Ammon's horn (tissue), 1 donor: ENCODE data around the gene CSGALNACT2.

Source experiments
- DNase-seq: peaks from one replicate; pipeline ENCODE4 v3.0.0-alpha.2; 2016; ENCODE audit warnings: low spot score

The CSGALNACT2 gene

DNA sequence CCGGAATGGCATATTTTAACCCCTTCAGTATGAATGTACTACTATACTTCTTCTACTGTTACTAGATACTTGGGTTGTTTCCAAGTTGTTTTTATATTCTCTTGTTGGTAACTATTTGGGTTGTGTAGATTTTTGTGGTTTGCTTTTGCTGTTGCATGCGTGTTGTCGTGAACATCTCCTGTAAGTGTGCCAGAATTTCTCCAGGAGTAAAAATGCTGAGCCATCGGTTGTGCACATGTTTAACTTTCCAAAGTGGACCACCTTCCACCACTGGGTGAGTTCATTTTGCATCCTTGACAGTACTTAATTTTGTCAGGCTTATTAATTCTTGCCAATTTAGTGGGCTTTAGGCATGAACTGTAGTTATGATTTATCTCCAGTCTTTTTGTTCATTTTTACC lies 47.9 kb downstream of the CSGALNACT2 start:
- DNase-seq: no peak

DNA sequence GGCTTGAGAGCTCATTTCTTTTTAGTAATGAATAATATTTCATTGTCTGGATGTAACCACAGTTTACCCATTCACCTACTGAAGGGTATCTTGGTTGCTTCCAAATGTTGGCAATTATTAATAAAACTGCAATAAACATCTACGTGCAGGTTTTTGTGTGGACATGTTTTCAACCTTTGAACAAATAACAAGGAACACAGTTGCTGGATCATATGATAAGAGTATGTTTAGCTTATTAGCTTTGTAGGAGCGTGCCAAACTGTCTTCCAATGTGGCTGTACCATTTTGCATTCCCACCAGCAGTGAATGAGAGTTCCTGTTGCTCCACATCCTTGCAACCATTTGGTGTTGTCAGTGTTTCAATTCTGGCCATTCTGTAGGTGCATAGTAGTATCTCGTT lies 49.0 kb downstream of the CSGALNACT2 start:
- DNase-seq: no peak

DNA sequence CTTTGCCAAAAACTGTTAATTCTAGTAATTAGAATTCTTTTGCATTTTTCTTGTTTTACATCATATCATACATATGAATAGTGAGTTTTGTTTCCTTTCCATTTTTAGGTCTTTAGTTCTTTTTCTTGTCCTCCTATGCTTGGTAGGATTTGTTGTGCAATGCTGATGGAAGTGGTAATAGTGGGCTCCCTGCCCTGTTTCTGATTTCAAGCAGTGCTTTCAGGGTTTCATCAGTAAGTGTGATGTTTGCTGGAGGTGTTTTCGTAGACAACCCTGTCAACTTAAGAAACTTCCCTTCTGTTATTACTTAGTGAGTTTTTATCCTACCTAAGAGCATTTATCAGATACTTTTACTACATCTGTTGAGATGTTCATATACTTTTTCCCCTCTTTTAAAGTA lies 50.5 kb downstream of the CSGALNACT2 start:
- DNase-seq: no peak

DNA sequence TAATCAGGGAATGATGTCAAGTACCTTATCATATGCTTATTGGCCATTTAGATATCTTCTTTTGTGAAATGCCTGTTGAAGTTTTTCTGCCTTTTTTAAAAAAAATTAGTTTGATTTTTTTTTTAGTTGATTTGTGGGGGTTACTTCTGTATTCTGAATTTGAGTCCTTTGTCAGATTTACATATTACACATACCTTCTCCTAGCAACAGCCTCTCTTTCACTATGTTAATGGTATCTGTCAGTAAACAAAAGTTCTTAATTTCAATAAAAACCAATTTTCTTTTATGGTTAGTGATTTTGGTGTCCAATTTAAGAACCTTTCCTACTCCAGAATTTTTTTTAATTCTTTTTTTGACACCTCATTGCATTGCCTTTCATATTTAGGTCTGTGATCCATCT lies 52.0 kb downstream of the CSGALNACT2 start:
- no peak for DNase-seq

DNA sequence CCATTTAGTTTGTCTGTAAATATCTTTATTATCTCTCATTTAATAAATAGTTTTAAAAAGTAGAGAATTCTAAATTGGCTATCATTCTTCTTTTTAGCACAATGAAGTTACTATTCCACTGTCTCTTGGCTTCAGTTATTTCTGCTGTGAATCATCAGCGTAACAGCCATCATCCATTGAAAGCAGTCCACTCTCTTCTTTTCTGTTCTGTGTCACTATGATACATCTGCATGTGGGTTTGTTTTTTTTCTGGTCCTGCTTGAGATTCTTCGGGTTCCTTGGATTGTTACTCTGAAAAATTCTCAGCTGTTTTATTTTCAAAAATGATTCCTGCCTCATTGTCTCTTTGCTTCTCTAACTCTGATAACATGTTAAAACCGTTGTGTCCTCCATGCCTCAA lies 52.5 kb downstream of the CSGALNACT2 start:
- peak; percentile 57 for DNase-seq

DNA sequence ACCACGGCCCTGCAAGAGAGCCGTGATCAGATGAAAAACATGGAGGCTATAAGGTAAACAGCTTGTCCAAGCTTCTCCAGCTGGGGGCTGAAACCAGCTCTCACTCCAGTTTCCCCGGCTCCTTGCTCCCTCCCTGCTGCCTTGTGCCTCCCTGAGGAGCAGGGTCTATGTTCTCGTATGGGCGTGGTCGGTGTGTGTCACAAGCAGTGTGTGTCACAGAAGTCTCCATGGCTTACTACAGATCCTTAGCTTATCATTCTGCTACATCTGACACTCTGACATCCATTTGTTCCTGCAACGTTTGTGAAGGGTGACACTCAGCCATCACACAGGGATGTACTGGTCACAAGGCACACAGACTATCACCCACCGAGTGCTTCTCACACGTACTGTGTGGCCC lies 54.6 kb downstream of the CSGALNACT2 start:
- no peak for DNase-seq

DNA sequence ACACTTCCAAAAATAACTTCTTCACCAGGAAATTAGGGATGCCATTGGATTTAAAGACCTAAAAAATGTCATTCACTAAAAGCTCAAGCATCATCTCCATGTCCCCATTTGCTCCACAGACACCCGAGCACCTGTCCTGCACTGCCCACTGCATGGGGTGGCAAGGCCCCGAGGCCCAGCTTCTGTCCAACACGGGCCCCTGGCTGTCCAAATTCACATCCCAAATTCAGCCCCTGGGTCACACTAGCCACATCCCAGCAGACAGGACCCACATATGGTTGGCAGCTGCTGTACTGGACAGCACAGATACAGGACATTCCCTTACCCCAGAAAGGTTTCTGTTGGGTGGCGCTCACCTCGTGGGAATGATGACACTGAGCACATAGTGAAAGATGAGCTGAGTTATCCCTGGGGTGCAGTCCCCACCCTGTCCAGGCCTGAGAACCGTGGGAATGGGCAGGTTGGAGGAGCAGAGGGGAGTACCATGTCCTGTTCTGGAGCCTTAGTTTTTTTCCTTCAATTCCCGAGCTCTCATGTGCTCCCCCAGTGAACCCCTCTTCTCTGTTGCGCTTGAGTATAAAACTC lies 55.3 kb downstream of the CSGALNACT2 start:
- no peak for DNase-seq

DNA sequence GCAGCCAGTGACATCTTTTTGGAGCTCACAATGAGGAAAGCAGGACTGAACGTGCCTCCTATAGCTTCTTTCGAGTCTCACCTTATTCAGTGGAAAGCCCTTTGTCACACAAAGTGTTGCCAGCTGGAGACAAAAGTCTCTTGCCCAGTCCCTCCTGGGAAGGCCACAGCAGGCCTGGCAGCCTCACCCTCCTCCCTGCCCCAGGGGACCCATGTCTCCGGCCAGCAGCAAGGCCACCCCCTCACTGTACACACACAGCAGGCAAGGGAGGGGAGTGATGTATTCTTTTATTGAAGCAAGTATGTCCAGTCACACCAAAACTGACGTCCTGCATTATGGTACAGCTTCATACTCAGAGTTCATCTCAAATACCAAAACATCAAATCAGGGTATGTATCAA lies 56.0 kb downstream of the CSGALNACT2 start:
- DNase-seq: no peak

DNA sequence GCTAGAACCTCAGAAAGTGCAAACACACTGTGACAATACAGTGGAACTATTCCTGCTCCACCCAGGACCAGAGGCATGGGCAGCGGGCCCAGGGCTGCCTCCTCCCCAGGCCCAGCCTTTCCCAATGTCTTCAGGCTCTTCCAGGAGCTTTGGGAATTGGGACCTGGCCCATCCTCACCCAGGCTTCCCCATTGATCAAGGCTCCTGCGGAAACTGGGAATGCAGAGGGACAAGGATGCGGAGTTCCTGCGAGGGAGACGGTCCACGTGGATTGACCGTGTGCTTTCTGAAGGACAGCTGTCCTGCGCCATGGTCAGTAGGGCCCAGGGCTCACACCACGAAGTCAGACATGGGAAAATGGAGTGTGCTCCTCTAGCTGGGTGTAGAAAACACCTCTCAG lies 56.6 kb downstream of the CSGALNACT2 start:
- no peak for DNase-seq

DNA sequence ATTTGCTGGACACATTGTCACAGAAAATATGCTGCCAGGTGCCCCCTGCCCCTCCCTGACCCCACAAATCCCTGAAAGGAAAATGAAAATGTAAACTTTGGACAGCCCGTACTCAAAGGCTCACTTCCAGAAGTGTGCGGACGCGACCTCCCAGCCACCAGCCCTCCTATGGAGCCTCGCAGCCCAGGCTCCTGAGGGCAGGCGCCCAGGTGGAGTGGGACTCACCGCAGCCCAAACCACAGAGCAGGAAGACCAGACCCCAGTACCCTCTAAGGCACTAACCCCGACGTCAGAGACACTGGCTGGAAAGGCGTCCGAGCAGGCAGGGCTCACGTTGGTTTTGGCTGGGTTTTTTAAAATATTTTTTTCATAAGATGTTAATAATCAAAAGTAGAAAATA lies 57.3 kb downstream of the CSGALNACT2 start:
- no peak for DNase-seq

DNA sequence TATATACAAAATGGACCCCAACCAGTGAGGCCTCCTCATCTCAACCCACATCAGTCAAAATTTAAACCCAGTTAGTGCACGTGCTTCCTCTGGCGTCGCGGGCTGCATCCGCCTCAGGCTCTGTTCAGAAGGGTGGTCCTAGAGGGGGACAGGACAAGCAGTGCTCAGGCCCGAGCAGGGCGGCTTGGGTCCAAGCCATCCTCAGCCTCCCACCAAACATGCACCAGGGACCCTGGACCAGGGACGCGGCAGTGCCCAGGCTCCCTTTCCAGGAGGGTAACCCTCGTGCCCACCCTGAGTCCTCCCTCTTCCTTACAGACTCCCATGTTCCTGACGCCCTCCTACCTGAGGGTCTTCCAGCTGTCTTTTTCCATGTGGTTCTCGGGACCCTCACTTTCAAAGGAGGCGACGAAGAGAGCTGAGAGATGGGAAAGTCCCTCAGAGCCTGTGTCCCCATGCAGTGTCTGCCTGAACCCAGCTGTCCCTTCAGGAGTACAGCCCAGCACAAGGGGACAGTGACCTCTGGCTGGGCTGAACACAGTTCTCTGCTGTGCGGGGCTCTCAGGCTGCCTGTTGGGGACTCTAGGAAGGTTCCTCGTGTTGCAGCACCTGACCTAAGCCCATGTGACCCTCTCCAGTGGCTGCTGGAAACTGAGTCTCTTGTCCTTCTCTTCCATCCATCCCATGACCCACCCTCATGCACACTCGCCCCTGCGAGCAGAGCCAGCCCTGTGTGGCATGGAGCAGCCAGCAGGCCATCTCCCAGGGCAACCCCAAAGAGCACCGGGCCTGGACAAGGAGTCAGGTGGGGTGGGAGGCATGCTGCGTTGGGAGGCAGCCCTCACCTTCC lies 58.1 kb downstream of the CSGALNACT2 start:
- no peak for DNase-seq

DNA sequence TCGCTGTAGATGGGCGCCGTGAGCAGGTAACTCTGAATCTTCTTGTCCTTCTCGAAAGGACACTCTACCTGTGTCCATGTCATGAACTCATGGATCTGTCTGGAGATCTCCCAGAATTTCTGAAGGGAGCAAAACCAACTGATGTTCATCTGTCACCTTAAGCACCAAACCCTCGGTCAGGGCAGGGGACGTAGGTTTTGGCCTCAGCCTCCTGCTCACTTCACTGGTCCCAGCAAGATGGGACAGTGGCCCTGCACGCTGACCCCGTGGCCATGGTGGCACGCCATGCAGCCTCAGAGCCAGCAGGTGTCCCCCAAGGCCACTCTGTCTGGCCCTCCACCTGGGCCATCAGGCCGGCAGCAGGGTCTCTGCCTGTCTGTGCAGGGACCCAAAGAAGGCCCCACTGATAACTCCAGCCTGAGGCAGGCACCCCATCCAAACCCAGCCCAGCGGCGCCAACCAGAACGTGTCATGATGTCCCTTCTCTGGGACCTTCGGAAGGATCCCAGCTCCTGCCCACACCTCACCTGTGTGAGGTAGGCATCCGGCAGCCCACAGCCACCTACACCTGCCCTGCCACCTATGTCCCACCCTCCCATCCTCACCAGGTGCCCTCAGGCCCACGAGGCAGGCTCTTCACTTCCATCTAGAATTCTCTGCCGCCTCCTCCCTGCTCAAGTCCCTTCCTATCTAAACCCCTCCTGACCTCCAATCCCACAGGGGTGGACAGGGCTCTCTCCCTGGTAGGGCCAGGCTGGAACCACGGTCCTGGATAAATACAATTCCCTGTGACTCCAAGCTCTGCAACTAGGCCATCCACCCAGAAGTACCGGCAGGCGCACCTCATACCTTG lies 59.0 kb downstream of the CSGALNACT2 start:
- DNase-seq: no peak

DNA sequence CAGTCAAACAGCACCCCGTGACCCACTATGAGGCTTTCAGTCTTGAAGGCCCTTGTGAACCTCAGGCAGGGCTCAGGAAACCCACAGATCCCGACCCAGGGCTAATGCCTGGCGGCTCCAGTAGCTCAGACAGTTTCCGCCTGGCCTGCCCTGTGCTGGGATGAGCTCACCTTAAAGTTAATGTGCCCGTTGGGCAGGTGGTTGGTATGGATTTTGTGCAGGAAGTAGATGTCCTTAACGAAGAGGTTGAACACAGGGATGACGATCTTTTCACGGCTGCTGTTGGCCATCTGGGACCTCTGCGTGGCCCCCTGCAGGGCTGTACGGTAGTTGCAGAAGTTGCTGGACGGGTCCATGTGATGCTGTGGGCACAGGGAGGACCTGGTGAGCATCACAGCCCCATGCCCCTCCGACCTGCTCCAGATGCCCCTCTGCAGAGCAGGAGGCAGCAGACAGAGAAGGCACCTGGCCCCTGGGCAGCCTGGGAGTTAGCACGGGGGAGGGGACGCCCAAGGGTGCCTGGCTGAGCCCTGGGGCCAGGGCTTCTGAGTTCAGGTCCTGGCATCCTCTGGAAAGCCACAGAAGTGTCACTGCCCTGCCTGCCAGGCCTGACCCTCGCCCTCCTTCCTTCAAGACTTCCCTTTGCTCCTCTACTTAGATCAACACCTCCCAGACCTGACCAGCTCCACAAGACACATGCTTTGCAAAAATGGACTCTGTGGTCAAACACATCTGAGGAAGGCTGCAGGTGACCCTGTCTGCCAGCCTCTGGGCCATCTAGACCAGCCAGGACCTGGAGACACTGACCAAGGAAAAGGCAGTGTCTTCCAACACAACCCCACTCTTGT lies 59.8 kb downstream of the CSGALNACT2 start:
- DNase-seq: no peak

DNA sequence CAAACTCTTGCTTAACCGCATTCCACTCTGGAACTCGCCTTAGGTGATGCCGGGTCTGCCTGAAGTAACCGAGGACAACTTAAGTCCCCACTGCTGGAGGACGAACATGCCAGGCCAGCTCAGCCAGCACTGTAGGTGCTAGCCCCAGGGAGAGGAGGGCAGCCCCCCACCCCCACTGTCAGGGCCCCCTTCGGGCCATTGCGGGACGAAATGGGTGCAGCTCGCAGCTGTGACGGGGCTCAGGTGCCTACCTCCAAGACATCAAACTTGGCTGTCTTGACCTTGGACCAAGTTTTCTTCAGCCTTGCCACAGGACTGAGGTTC lies 60.4 kb downstream of the CSGALNACT2 start:
- no peak for DNase-seq

DNA sequence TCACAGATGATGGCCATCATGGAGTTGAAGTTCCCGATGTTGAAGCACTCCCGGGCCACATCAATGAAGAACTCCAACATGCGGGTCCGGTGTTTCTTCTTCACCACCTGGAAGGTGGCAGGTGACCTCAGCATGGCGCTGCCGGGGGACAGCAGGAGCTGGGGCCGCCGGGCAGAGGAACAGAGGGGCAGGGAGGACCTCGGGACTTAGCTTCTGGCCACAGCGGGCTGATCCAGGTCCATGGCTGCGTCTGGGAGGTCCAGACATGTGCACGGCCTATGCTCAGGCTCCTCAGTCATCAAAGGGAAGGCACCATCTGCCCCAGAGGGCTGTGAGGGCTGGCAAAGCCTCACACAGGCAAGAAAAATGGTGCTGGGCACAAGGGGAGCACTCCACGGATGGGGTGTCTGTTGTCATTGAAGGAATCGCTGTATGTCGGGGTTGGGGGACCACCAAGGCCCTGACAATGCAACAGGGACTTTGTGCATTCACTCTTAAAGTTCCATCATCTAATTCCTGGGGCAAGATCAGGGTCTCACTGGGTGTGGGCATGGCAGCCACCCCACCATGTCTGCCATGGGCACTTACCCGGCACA lies 60.9 kb downstream of the CSGALNACT2 start:
- DNase-seq: no peak

DNA sequence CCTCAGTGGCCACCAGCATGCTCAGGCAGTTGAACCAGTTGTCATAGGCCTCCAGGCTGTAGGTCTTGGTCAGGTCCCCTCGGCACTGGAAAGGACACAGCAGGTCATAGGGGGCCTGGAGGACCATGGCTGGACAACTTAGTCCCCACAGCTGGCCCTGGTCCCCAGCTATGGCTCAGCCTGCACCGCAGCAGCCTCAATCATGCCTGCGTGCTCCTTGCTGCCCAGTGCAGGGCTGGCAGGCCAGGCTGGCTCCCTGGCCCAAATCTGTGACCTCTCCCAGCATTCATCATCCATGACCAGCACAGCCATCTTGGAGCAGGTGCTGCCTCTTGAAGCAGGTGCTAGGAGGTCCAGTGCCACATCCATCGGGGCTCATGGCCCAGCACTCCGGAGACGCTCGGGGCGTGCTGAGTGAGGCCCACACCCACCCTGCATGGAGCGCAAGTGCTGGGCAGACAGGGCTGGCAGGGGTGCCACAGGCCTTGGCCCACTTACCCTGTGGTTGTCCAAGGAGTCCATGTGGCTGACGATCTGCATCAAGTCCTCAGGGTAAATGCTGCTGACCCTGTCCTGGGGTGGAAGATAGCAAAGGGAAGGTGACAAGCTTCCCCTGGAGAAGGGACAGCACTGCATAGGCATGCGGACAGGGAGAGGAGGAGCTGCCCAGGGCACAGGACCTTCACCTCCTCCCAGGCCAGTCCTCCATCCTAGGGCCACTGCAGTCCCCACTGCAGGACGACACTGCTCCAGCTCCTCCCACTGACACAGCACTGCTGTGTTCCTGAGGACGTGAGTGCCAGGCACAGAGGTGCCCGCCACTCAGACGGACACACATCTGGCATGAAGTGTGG lies 61.7 kb downstream of the CSGALNACT2 start:
- DNase-seq: no peak

DNA sequence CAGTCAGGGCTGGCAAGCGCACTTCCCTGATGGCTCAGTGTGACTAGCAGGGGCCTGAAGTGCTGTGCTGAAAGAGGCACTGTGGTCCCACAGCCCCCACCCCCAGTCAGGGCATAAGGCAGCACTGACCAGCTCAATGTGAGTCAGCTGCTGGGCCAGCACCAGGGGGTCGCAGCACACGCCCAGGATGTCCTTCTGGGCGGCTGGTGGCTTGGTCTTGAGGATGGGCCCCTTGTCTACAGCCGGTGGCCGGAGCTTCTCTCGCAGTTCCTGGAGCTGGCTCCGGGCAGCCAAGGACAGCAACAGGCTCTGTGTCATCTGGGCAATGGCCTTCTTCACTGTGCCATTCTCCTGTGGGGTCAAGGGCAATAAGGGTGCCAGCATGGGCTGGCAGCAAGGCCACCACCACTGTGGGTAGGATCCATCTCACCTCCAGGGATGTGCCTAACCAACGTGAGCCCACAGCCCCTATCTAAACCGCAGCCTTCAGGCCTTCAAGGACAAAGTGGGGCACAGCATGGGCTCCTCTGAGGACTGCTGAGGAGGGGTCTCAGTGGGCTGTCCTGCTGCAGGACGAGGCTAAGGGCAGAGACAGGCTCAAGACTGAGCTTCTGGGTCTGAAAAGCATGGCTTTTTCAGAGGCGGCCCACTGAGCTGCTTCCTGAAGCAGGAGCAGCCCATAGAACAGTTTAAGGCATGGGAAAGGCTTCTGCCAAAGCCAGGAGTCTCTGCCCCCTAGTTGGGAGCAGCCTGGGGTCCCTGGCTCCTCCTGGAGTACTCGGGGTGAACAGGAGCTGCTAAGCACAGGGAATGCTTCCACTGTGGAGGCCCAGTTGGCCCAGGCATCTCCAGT lies 62.5 kb downstream of the CSGALNACT2 start:
- no peak for DNase-seq

DNA sequence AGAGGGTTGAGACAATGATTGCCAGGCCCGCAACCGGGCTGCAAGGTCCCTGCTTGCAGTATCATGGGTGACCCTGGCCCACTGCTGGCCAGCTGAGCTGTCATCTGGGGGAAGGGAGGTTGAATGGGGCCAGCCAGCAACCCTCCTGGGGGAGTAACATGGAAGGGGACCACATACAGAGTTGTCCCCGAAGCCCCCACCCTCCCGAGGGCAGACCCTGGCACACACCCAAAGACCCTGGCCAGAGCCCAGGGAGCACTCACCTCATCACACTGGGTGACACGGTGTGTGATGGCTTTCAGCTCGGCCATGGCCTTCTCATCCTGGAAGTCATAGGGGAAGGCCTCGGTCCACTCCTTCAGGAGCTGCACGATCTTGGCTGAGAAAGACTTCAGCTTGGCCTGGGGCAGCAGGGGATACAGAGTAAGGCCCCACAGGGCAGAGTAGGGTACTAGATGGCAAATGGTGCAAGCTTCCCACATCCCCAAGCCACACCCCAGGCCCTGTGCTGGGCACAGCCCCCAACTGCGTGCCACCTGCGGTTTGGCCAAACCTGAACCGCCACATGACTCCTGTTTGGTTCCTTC lies 63.4 kb downstream of the CSGALNACT2 start:
- DNase-seq: no peak

DNA sequence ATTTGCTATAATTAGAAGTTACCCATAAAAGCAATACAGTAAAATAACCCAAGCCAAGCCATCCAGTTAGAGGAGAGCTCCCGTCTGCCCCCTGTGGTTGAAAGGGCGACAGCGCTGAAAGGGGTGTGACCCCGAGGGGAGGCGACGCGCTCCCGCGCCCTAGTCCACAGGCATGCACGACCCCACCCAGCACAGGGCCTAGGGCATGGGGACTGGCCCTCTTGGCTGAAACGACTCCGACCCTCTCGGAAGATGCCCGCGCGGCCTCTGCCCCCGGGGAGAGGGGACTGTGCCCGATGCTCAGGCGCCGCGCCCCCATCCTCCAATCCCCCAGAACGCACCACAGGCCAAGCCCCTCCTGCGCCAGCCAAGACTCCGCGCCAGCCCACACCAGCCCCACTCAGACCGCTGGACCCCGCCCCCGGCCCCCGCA lies 64.0 kb downstream of the CSGALNACT2 start:
- DNase-seq: no peak
